DMS153 (cell line): ENCODE data around the gene TAS2R14.

ENCODE experiments used
- DNase-seq: peaks from one replicate; lab custom pipeline; 2025; lab: John Stamatoyannopoulos, UW

Gene TAS2R14, protein sequence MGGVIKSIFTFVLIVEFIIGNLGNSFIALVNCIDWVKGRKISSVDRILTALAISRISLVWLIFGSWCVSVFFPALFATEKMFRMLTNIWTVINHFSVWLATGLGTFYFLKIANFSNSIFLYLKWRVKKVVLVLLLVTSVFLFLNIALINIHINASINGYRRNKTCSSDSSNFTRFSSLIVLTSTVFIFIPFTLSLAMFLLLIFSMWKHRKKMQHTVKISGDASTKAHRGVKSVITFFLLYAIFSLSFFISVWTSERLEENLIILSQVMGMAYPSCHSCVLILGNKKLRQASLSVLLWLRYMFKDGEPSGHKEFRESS

DNA sequence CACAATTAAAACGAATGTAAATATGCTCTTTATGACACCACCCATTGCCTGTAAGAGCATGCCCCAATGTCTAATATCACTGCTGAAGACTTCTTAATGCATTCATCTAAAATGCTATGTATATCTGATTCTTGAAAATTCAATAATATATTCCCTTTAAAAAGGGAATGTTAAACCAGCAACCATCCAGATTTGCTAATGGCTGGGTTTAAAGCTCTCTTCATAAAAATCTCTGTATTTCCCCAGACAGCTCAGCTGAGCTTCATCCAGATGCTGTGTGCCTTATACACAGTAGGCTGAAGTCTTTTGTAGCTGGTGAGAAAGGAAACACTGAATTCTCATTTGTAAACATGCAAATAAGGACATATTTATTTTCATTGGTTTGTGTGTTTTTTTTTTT lies at the start of gene TAS2R14:
Gene TAS2R14 (minus strand): TSS at position 101 of the 400 bp plus-strand sequence. CDS start 56 bp downstream, at position 45.
- no peak for DNase-seq

DNA sequence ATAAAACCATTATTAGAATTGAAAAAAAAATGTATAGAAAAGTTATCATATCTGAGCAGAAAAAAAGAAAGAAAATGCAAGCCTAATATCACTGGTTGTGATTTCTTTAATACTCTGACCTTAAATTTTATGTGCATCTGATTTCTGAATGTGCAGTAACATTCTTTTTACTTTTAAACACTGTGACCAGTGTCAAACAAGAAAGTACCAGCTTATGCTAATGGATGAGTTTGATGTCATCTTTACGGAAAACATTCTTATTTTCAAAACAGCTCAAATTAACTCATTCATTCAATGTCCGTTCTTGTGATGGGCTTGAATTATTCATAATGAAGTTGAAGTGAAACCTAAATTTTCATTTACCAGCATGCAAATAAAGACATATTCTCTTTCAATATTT lies 47.7 kb upstream of the TAS2R14 start, which contains the start of gene TAS2R50:
Gene TAS2R50 (minus strand): TSS at position 101 of the 400 bp plus-strand sequence. CDS start 52 bp downstream, at position 49.
- DNase-seq: no peak

DNA sequence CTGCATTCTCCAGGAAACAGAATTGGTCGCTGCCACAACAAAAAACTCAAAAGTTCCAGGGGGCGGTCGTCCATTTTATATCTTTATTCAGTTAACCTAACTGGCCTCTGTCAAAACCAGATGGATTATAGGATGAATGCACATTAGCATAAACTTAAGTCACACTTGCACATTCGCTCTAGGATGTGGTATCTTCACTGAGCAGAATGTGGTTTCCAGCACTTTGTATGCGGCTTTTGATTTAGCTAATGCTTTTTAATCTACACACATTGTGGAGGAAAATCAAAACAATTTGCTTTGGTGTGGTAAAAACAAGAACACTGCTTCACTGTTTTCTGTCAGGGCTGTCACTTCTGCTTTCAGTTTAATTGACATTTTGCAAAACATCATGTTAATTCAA lies 43.2 kb upstream of the TAS2R14 start:
- no peak for DNase-seq

DNA sequence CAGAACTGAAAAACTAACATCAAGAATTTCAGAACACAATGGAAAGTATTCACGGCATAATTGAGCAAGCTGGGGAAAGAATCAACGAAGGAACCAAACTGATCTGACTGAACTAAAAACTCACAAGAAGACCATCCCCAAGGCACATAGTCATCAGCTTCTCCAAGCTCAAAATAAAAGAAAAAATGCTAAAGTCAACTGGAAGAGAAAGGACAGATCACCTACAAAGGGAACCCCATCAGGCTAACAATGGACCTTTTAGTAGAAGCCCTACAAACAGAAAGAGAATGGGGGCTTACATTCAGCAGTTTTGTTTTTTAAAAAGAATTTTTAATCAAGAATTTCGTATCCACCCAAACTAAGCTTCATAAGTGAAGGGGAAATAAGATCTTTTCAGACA lies 35.9 kb upstream of the TAS2R14 start:
- DNase-seq: no peak

DNA sequence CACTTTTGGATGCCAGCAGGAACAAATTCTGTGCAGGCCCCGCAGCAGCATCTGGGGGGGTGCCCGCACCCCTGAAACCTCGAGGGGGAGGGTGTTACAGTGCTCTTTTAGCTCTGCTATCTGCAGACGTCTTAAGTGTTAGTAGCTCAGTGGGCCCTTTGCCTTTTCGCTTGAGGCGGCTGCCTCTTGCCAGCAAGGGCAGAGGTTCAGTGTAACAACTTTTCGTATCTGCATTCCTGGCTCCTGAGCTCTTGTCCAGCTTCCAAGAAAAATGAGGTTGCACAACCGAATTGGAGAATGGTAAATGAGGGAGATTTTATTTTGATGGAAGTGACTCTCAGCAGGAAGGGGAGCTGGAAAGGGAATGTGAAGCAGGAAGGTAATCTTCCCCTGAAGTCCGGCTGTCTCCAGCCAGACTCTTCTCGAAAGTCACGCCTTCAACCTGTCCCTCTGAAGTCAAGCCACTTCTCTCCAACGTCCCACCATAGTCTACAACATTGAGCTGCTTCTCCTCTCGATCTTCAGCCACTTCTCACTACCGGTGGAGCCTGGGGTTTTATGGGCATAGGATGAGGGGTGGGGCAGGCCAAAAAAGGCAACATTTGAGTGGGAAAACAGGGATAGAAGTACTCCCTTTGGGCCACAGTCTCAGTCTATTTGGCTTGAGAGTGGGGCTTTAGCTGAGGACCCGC lies 29.8 kb upstream of the TAS2R14 start:
- DNase-seq: no peak

DNA sequence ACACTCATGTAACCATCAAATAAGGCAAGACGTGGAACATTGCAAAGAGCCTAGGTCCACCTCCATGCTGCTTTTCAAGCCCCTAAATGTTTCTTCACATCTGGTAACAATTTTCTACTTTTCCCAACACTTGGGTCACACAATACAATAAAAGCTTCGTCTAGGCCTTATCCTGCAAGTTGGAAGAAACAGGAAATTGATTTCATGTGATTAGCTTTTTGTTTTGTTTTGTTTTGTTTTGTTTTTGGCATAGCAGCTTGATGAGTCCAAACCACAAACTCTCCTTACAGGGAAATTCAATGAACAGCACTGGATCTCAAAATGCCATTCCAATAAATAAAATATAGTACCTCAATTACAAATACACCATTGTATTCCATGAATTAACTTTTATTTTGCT lies 28.3 kb upstream of the TAS2R14 start:
- DNase-seq: no peak

DNA sequence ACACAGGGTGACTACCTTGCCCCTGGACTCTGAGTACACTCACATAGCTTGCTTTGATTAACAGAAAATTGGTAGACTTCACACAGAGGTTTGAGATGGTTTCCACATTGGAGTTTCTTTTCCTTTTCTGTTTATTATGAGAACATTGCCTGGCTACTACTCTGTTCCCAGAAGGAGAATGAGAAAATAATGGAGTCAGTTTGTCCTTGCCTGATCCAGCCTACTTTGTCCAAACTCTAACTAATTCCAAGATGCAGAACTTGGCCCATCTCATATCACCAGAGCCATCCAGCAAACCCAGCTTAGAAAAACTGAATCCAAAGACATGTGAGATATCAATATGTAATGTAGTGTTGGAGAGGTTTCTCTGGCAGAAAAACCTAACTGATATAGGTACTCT lies 27.3 kb upstream of the TAS2R14 start:
- no peak for DNase-seq

DNA sequence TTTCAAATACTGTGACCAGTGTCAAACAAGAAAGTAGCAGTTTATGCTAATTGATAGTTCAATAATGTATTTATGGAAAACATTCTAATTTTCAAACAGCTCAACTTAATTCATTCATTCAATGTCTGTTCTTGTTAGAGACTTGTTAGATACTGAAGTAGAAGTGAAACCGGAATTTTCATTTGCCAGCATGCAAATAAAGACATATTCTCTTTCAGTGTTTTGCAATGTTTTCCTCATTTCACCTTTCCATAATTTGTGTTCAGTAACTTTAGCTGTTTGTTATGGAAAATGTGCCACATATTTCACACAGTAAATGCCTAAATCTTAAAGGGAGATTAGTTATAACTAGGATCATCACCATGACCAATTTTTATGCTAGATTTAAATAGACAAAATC lies 26.4 kb upstream of the TAS2R14 start:
- no peak for DNase-seq

DNA sequence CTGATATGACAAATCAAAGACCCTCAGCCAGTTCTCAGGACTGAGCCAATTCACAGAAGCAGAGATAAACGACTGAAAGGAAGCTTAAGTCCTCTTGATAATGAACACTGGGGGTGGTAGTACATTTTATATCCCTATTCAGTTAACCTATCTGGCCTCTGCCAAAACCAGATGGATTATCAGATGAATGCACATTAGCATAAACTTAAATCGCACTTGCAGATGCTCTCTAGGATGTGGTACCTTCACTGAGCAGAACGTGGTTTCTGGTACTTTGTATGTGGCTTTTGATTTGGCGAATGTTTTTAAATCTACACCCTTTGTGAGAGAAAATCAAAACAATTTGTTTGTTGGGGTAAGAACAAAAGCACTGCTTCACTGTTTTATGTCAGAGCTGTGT lies 21.1 kb upstream of the TAS2R14 start:
- no peak for DNase-seq

DNA sequence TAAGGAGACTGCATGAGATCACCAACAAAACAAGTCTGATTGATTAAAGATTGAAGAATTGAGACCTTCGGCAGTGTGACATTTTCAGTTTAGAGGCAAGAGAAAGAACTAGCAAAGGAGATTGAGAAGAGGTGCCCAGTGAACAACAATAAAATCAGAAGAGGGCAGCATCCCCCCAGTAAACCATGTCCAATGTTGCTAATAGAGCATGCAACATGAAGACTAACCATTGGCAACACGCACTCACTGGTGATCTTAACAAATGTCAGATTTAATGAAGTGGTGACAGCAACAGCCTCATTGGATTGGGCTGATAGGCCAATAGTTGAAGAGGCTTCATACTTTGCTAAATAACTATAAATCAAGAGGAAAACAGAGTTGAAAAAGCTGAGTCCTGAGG lies 20.7 kb upstream of the TAS2R14 start:
- DNase-seq: no peak

DNA sequence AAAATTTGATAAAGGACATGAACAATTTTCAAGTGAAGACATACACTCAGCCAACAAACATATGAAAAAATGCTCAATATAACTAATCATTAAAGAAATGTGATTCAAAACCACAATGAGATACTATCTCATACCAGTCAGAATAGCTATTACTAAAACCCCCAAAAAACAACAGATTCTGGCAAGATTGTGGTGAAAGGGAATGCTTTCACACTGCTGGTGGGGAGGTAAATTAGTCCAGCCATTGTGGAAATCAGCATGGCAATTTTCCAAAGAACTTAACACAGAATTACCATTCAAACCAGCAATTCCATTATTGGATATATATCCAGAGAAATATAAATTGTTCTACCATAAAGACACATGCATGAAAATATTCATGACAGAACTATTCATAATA lies 18.7 kb upstream of the TAS2R14 start:
- no peak for DNase-seq

DNA sequence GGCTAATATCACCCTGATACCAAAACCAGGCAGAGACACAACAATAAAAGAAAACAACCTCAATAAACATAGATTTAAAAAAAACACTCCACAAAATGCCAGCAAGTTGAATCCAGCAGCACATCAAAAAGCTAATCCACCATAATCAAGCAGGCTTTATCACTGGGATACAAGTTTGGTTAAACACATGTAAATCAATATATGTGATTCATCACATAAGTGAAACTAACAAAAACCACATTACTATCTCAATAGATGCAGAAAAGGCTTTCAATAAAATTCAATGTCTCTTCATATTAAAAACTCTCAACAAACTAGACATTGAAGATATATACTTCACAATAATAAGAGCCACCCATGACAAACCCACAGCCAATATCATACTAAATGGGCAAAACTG lies 17.0 kb upstream of the TAS2R14 start:
- DNase-seq: no peak

DNA sequence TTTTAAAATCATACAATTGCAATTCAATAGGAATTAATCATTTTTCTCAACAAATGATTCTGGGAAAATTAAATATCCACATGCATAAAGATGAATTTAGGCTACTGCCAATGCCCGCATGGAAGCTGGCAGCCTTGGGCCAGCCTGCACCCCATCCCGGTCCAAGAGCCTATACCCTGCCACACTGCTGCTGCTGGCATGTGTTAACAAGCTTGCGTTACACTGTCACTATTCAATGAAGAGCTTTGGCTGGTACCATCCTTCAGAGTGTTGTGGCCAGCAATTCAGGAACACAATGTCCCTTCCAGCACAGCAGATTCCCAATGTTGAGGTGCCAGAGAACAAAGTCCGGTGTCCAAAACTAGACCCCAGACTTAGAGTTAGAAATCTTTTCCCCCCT lies 13.6 kb upstream of the TAS2R14 start:
- DNase-seq: no peak

DNA sequence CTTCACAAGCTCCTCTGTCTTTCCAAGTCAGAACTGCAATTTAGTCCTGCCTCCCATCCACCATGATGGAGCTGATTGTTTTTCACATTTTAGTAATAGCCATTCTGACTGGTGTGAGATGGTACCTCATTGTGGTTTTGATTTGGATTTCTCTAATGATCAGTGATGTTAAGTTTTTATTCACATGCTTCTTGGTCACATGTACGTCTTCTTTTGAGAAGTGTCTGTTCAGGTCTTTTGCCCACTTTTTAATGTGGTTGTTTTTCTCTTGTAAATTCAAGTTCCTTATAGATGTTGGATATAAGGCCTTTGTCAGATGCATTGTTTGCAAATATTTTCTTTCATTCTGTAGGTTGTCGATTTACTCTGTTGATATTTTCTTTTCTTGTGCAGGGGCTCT lies 4.1 kb upstream of the TAS2R14 start:
- DNase-seq: no peak

DNA sequence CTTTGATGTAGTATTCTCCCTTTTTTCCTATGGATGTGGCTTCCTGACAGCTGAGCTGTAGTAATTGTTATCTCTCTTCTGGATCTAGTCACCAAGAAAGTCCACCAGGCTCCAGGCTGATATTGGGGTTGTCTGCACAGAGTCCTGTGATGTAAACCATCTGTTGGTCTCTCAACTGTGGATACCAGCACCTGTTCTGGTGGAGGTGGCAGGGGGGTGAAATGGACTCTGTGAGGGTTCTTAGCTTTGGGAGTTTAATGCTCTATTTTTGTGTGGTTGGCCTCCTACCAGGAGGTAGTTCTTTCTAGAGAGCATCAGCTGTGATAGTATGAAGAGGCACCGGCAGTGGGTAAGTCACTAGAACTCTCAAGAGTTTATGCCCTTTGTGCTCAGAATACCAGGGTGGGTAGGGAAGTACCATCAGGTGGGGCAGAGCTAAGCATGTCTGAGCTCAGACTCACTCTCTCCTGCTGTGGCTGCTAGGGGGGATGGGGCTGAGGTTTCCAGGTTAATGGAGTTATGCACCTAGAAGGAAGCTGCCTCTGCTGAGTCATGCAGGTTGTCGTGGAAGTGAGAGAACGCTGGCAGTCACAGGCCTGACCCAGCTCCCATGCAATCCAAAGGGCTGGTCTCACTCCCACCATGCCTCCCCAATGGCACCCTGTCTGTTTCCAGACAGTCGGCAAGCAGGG lies 3.0 kb upstream of the TAS2R14 start:
- DNase-seq: no peak

DNA sequence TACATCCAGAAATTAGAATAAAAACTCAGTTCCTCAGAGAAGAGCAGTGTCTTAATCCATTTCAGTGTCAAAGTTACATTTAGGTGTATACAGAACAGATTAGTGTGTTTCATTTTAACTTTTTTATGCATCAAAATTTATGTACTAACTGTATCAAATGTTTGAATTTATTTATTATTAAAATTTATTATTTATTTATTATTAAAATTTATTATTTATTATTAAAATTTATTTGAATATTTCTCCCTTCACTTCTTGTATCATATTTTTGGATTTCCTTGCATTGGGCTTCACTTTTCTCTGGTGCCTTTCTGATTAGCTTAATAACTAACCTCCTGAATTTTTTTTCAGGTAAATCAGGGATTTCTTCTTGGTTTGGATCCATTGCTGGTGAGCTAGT lies 2.3 kb upstream of the TAS2R14 start:
- DNase-seq: no peak

DNA sequence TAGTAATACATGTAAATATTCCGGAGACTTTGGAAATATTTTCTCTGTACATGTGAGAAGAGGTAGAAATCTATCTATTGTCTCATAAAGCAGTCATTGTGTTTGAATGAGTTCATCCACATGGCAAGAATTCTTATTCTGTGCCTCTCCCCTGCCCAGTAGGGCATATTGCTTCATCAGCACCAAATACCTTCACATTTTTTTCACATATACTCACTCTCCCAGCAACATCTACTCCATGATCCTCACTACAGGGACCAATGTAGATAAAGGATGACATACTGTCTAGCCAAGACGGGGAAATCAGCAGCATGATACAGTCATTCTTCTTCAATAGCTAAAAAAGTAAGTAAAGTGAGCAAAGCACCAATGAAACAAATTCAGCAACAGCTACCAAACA lies 1.3 kb upstream of the TAS2R14 start:
- DNase-seq: no peak

DNA sequence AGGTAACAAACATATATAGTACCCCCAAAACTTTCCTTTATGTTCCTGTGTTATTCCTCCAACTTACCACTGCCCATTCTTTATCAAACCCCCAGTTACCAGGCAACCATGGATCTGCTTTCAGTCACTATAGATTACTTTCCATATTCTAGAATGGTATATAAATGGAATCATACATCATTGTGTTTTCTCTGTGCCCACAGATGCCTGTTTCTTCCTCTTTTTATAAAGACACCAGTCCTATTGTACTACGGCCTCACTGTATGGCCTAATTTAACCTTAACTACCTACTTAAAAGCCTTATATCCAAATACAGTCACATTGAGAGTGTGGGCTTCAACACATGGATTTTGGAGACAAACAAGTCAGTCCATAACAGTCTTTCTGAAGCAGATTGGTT lies 2.6 kb downstream of the TAS2R14 start:
- no peak for DNase-seq

DNA sequence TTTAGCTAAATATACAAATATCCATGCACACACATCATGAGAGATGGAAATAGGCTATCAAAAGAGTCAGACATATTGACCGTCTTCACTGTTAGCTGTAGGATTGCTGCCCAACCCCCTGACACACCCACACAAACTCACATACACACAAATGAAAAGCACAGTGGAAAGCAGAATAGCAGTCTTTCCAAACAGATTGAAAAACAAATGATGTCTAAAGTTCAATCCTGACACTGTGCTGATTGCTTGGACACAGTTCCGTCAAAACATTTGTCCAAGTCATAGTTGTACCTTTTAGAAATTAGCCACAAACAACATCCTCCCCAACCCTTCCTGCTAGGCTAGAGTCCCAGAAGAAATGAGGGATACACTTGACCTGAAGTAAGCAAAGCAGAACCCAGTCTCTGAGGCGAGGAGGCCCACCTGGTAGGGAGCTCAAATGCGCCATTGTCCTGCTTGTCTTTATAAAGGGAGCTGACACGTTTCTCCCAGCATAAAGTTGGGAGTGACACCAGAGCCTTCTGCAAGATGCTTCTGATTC lies 10.2 kb downstream of the TAS2R14 start, which contains the start of gene PRH2:
Gene PRH2 (plus strand): TSS at position 491 of the 541 bp plus-strand sequence. CDS start 38 bp downstream, at position 529.
- no peak for DNase-seq

DNA sequence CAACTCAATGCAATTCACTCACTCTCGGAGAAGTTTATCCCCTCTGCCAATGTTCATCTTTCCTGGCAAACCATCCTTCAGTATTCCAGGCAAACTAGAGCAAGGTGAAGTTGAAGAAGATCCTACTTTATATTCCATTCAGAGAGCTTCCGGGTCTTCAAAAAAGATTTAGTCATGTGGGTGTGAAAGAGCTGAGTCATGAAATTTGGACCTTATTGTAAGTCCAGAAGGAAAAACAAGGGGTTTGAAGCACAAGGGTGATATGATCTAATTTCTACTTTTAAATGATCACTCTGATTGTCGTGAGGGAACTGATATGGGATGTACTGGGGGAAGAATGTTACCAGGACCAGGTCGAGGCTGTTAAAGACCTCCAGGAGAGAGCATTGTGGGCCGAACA lies 12.8 kb downstream of the TAS2R14 start:
- no peak for DNase-seq

DNA sequence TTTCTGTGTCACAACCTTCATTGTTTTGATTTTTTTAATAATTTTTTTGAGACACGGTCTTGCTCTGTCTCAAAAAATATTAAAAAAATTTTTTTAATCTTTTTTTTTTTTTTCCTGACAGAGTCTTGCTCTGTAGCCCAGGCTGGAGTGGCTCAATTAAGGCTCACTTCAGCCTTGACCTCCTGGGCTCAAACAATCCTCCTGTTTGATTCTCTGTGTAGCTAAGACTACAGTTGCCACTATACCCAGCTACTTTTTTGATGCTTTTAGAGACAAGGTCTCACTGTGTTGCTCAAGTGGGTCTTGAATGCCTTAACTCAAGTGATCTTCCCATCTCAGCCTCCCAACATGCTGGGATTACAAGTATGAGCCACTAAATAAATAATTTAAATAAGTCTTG lies 19.3 kb downstream of the TAS2R14 start:
- DNase-seq: no peak

DNA sequence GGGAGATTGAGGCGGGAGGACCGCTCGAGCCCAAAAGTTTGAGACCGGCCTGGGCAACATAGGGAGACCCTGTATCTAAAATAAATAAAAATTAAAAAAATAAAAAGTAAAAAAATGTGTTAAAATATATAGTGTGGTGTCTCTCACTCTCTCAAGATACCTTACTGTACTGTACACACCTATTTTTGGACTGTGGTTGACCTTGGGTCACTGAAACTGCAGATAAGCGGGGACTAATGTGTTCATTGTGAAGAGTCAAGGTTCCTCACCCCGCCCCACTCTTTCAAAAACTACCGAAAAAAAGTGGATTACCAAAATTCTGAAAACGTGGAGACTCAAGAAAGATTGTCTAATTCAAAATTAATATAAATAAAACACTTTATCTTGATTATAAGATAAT lies 28.7 kb downstream of the TAS2R14 start:
- no peak for DNase-seq

DNA sequence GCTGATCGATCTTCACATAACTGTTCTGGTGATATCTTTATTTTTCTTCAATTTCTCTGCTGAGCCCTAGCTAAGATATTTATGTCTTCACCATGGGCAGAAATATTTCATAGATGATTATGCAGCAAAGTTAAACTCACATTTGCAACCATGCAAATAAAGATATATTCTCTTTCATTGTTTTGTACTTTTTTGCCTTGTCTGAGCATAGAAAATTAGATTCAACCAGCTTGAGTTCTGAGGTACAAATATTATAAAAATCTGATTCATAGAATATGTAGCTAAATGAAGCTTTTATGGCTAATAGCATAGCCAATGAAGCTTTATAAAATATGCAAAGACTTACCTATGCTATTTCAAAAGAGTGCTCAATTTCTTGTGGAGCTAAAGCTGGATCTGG lies 29.6 kb downstream of the TAS2R14 start, which contains the start of gene TAS2R13:
Gene TAS2R13 (minus strand): TSS at position 101 of the 400 bp plus-strand sequence. CDS start 264 bp downstream, outside the sequence.
- DNase-seq: no peak
